IMR-90 (cell line): ENCODE data around the gene EIF1. TPM values are rescaled to one million over a fixed set of nuclear protein-coding genes. Genes with fewer than 3 reads are reported as not detected.

Experiments used
- ATAC-seq: fragments of 200-7000 bp; cut with Tn5 transposase; 2 replicates; pipeline ENCODE4 v1.9.1; 2020; ENCODE audit warnings: low read depth, mild to moderate bottlenecking, moderate library complexity
- BruUV-seq: library from RNA; stranded (reverse); fragments of 400-500 nt; replicated peaks from 2 replicates; lab custom pipeline; 2021; lab: Mats Ljungman, UMichigan
- CTCF ChIA-PET: fragments of 300-600 bp; formaldehyde crosslinking; extraction: SDS; loops from one replicate; lab custom pipeline; 2021; ENCODE audit warnings: antibody characterized with exemption; lab: Yijun Ruan, JAX
- POLR2A ChIA-PET: fragments of 300-600 bp; sonication (Branson Sonifier 250); formaldehyde crosslinking; loops from one replicate; lab custom pipeline; 2022; ENCODE audit warnings: antibody characterized with exemption; ENCODE audit not compliant: unreplicated experiment; lab: Charles Lee
- DNase-seq: peaks from one replicate; pipeline ENCODE4 v3.0.0; 2013
- H2AFZ ChIP-seq: replicated peaks from 2 replicates; pipeline ENCODE3; 2013; ENCODE audit warnings: low read length, mild to moderate bottlenecking; ENCODE audit not compliant: poor library complexity
- H2AK5ac ChIP-seq: 2 replicates; pipeline ENCODE4 v1.6.1; 2013; ENCODE audit warnings: low read depth, low read length, inconsistent platforms
- H2AK9ac ChIP-seq: replicated peaks from 2 replicates; pipeline ENCODE3; 2013; ENCODE audit warnings: mild to moderate bottlenecking, low read depth, low read length, moderate library complexity; ENCODE audit not compliant: poor library complexity
- H2BK120ac ChIP-seq: 2 replicates; pipeline ENCODE4 v1.6.1; 2013; ENCODE audit warnings: low read depth, low read length, inconsistent platforms
- H2BK15ac ChIP-seq: 3 replicates; pipeline ENCODE4 v1.6.1; 2013; ENCODE audit warnings: low read depth, low read length, inconsistent platforms
- H2BK20ac ChIP-seq: 2 replicates; pipeline ENCODE4 v1.6.1; 2013; ENCODE audit warnings: low read depth, mild to moderate bottlenecking, inconsistent platforms, low read length, moderate library complexity
- H2BK5ac ChIP-seq: 2 replicates; pipeline ENCODE4 v1.6.1; 2013; ENCODE audit warnings: mild to moderate bottlenecking, low read depth, low read length, inconsistent platforms; ENCODE audit not compliant: poor library complexity, severe bottlenecking
- H3K14ac ChIP-seq: replicated peaks from 2 replicates; pipeline ENCODE4 v1.6.1; 2013; ENCODE audit warnings: low read depth, low read length, inconsistent platforms
- H3K18ac ChIP-seq: 2 replicates; pipeline ENCODE4 v1.6.1; 2013; ENCODE audit warnings: low read depth, low read length, control low read depth
- H3K23ac ChIP-seq: 2 replicates; pipeline ENCODE4 v1.6.1; 2013; ENCODE audit warnings: low read depth, low read length, inconsistent platforms
- H3K27ac ChIP-seq: 2 replicates; pipeline ENCODE4 v1.5.1; 2013; ENCODE audit warnings: mild to moderate bottlenecking, control low read depth, low read length; ENCODE audit not compliant: insufficient read depth
- H3K27me3 ChIP-seq: 2 replicates; pipeline ENCODE4 v1.6.1; 2013; ENCODE audit warnings: low read length; ENCODE audit not compliant: control insufficient read depth, insufficient read depth
- H3K36me3 ChIP-seq: 2 replicates; pipeline ENCODE4 v1.6.1; 2013; ENCODE audit warnings: low read length, mixed read lengths; ENCODE audit not compliant: control insufficient read depth, insufficient read depth
- H3K4ac ChIP-seq: 2 replicates; pipeline ENCODE4 v1.6.1; 2013; ENCODE audit warnings: low read depth, low read length, inconsistent platforms
- H3K4me1 ChIP-seq: 2 replicates; pipeline ENCODE4 v1.6.1; 2013; ENCODE audit warnings: low read length, mixed read lengths; ENCODE audit not compliant: control insufficient read depth, insufficient read depth
- H3K4me2 ChIP-seq: 2 replicates; pipeline ENCODE4 v1.6.1; 2013; ENCODE audit warnings: low read depth, mild to moderate bottlenecking, control low read depth, low read length, moderate library complexity
- H3K4me3 ChIP-seq: 2 replicates; pipeline ENCODE4 v1.5.1; 2013; ENCODE audit warnings: low read depth, mild to moderate bottlenecking, control low read depth, low read length, moderate library complexity; ENCODE audit not compliant: insufficient read depth
- H3K56ac ChIP-seq: 2 replicates; pipeline ENCODE4 v1.6.1; 2013; ENCODE audit warnings: low read length, inconsistent platforms; ENCODE audit not compliant: insufficient read depth; ENCODE audit errors: extremely low read depth
- H3K79me1 ChIP-seq, 2 experiments: 2 replicates each; pipeline ENCODE4 v1.6.1; 2013; ENCODE audit warnings: low read length in 2 of 2, inconsistent platforms in 1 of 2, low read depth in 1 of 2
- H3K9ac ChIP-seq: 2 replicates; pipeline ENCODE4 v1.6.1; 2013; ENCODE audit warnings: low read depth, low read length, control low read depth
- H3K9me1 ChIP-seq: 2 replicates; pipeline ENCODE4 v1.6.1; 2013; ENCODE audit warnings: low read length, inconsistent platforms; ENCODE audit not compliant: insufficient read depth
- H3K9me3 ChIP-seq: 2 replicates; pipeline ENCODE4 v1.6.1; 2013; ENCODE audit warnings: low read length; ENCODE audit not compliant: control insufficient read depth, insufficient read depth
- H4K20me1 ChIP-seq: 2 replicates; pipeline ENCODE4 v1.6.1; 2013; ENCODE audit warnings: low read length, inconsistent platforms; ENCODE audit not compliant: insufficient read depth
- H4K5ac ChIP-seq: 2 replicates; pipeline ENCODE4 v1.6.1; 2013; ENCODE audit warnings: mild to moderate bottlenecking, low read depth, low read length, control low read depth
- H4K8ac ChIP-seq, 2 experiments: 2 replicates each; pipeline ENCODE4 v1.6.1; 2013; ENCODE audit warnings: low read depth in 2 of 2, low read length in 2 of 2, control low read depth in 1 of 2, inconsistent platforms in 1 of 2
- H4K91ac ChIP-seq: 2 replicates; pipeline ENCODE4 v1.6.1; 2013; ENCODE audit warnings: low read depth, low read length, inconsistent platforms; ENCODE audit not compliant: insufficient read depth
- FOS ChIP-seq: fragments of 150-350 bp; IDR thresholded peaks from 2 replicates; pipeline ENCODE4 v1.6.1; 2016; ENCODE audit warnings: low read depth, low read length
- SMC3 ChIP-seq: fragments of 150-350 bp; IDR thresholded peaks from 2 replicates; pipeline ENCODE4 v1.6.1; 2016; ENCODE audit warnings: low read depth, mild to moderate bottlenecking, antibody characterized with exemption, low read length, moderate library complexity
- WGBS, 2 experiments: methylation state at CpG; one replicate each; pipeline versions ENCODE4 v1.1.5 to v1.1.7; 2013; ENCODE audit warnings: missing lambda C conversion rate in 2 of 2; ENCODE audit not compliant: insufficient read length in 1 of 2; ENCODE audit errors: extremely low coverage in 2 of 2; 5-methylcytosine and 5-hydroxymethylcytosine counted together
- dilution Hi-C: fragments of 300-500 bp; cut with HindIII; formaldehyde crosslinking; loops from one replicate; pipeline ENCODE4 v1.14.3; 2018; ENCODE audit warnings: low sequenced_read_pairs; ENCODE audit not compliant: unreplicated experiment
- in situ Hi-C: fragments of 300-500 bp; cut with MboI; formaldehyde crosslinking; loops from 3 replicates; pipeline ENCODE4 v1.14.3; 2019; ENCODE audit warnings: low sequenced_read_pairs, inconsistent platforms, mixed read lengths
- intact Hi-C: fragments of 100-400 bp; cut with micrococcal nuclease; formaldehyde crosslinking; loops from 2 replicates; pipeline ENCODE4 v1.10.0; 2022
- polyA plus RNA-seq, 3 experiments: library from polyadenylated mRNA; depleted of rRNA; stranded (reverse); fragments of >200 nt; gene quantifications; 2 replicates each; pipeline ENCODE4 v1.2.3, GENCODE V29; 2012; ENCODE audit warnings: low replicate concordance in 1 of 3
- total RNA-seq: library from RNA; depleted of rRNA; stranded (reverse); fragments of >200 nt; gene quantifications from 2 replicates; pipeline ENCODE4 v1.2.3, GENCODE V29; 2012

Gene EIF1
- total and polyA plus RNA-seq, 2 of the 4 experiments (the other 2 are of a cell fraction): 89.4 to 381 TPM

- Histone ChIP-seq H2BK120ac (no peak overlapping the region), H3K9me1 (0 out of 2 replicates have a peak, but pooled peaks cover 4% of the 10 kb centered on the region), H2AK9ac (no peak overlapping the region), H3K36me3 (no peaks in the 10 kb centered on the region), H2BK20ac (no peak overlapping the region), H4K8ac (no peak overlapping the region), H3K4me2 (no peak overlapping the region), H4K91ac (no peak overlapping the region), H3K4me1 (peaks cover 6% of the 10 kb centered on the region), H4K5ac (no peak overlapping the region), H2AFZ (no peak overlapping the region), H3K27ac (no peak overlapping the region), H3K9me3 (no peaks in the 10 kb centered on the region), H2BK5ac (no peak overlapping the region), H3K27me3 (peaks cover 14% of the 10 kb centered on the region), H3K9ac (no peak overlapping the region), H3K79me1 (no peaks in the 10 kb centered on the region), H3K14ac (no peak overlapping the region), H2BK15ac (no peak overlapping the region), H3K18ac (no peak overlapping the region), H3K4ac (no peak overlapping the region), H2AK5ac (no peak overlapping the region), H3K4me3 (no peak overlapping the region), H3K23ac (no peak overlapping the region), H4K20me1 (no peaks in the 10 kb centered on the region), H3K56ac (no peak overlapping the region)
- DNase-seq (no peak), ATAC-seq (no peak)
- in situ Hi-C loops (no loop called here), dilution Hi-C loops (no loop called here), intact Hi-C loops (no loop called here)
- TF ChIP-seq SMC3: no peak
- no peak for TF ChIP-seq FOS
- ChIA-PET CTCF (no interaction called here), POLR2A (no interaction called here)
- no CpG with 5 or more reads among the region's 13 CpGs for WGBS, 2 experiments
- no TSS peak for BruUV-seq
Measured at GRCh38 chr17:41642252-41643156, 46.2 kb upstream of the EIF1 start.
